Keratinocyte (primary cell): Measurements from ENCODE around the gene PCGF3. TPM values are rescaled to one million over a fixed set of nuclear protein-coding genes. Genes with fewer than 3 reads are reported as not detected.
A peak's percentile ranks its signal among the peaks of the same experiment; 100 is the strongest.

Source experiments
- DNase-seq: peaks from one replicate; pipeline ENCODE4 v3.0.0-alpha.2; 2011; ENCODE audit warnings: low read depth, missing footprints, low spot score
- FAIRE-seq: peaks from 2 replicates; lab custom pipeline; 2011; peaks lifted over from hg19 to GRCh38; lab: Jason Lieb, UNC
- H2AFZ ChIP-seq: 2 replicates; pipeline ENCODE4 v1.6.0; 2012; ENCODE audit warnings: low read length, control low read depth, inconsistent platforms; ENCODE audit not compliant: control insufficient read depth
- H3K27ac ChIP-seq: 2 replicates; pipeline ENCODE4 v1.5.1; 2011; ENCODE audit warnings: low read length; ENCODE audit not compliant: control insufficient read depth, insufficient read depth
- H3K27me3 ChIP-seq: 3 replicates; pipeline ENCODE4 v1.6.0; 2011; ENCODE audit warnings: low read length; ENCODE audit not compliant: control insufficient read depth, insufficient read depth; ENCODE audit errors: extremely low read depth
- H3K36me3 ChIP-seq, 2 experiments: 2 replicates in 1 of 2; 3 replicates in 1 of 2; pipeline ENCODE4 v1.5.1; 2011; ENCODE audit warnings: low read length in 2 of 2, mild to moderate bottlenecking in 1 of 2; ENCODE audit not compliant: control insufficient read depth in 2 of 2, insufficient read depth in 2 of 2; ENCODE audit errors: extremely low read depth in 1 of 2
- H3K4me1 ChIP-seq: 3 replicates; pipeline ENCODE4 v1.5.1; 2011; ENCODE audit warnings: low read length; ENCODE audit not compliant: control insufficient read depth, insufficient read depth; ENCODE audit errors: extremely low read depth
- H3K4me2 ChIP-seq: 3 replicates; pipeline ENCODE4 v1.6.0; 2011; ENCODE audit warnings: low read depth, low read length; ENCODE audit not compliant: control insufficient read depth, insufficient read depth; ENCODE audit errors: extremely low read depth
- H3K4me3 ChIP-seq, 3 experiments: fragments of 200-600 bp in 1 of 3; sonication (generic) in 1 of 3; 2 replicates in 2 of 3; 3 replicates in 1 of 3; pipeline ENCODE4 v1.5.1; 2011 to 2016; ENCODE audit warnings: low read length in 3 of 3, mild to moderate bottlenecking in 3 of 3, control low read depth in 2 of 3, inconsistent platforms in 1 of 3, low read depth in 1 of 3, mixed read lengths in 1 of 3, mixed run types in 1 of 3, moderate library complexity in 1 of 3; ENCODE audit not compliant: control insufficient read depth in 2 of 3, insufficient read depth in 2 of 3; ENCODE audit errors: extremely low read depth in 1 of 3
- H3K79me2 ChIP-seq: 2 replicates; pipeline ENCODE4 v1.6.0; 2012; ENCODE audit warnings: low read length; ENCODE audit not compliant: control insufficient read depth, insufficient read depth
- H3K9ac ChIP-seq: 3 replicates; pipeline ENCODE4 v1.6.0; 2011; ENCODE audit warnings: low read length; ENCODE audit not compliant: control insufficient read depth, insufficient read depth; ENCODE audit errors: extremely low read depth
- H3K9me1 ChIP-seq: 3 replicates; pipeline ENCODE4 v1.6.0; 2011; ENCODE audit warnings: low read length; ENCODE audit not compliant: control insufficient read depth, insufficient read depth; ENCODE audit errors: extremely low read depth
- H3K9me3 ChIP-seq: 2 replicates; pipeline ENCODE4 v1.5.1; 2012; ENCODE audit warnings: low read depth, low read length; ENCODE audit not compliant: control insufficient read depth
- H4K20me1 ChIP-seq: 3 replicates; pipeline ENCODE4 v1.6.0; 2011; ENCODE audit warnings: low read length; ENCODE audit not compliant: control insufficient read depth, insufficient read depth; ENCODE audit errors: extremely low read depth
- EZH2 ChIP-seq: IDR thresholded peaks from one replicate; pipeline ENCODE4 v1.6.1; 2012; ENCODE audit warnings: inconsistent platforms, mild to moderate bottlenecking, low read length, moderate library complexity
- dilution Hi-C: fragments of 300-500 bp; cut with MboI; formaldehyde crosslinking; loops from one replicate; pipeline ENCODE4 v1.7.0; 2020; ENCODE audit warnings: low sequenced_read_pairs; ENCODE audit not compliant: extremely low pct_ligation_motif_present
- polyA plus RNA-seq, 5 experiments: library from polyadenylated mRNA; depleted of rRNA in 3 of 5; stranded (reverse) in 3 of 5; stranded (forward) in 1 of 5; unstranded in 1 of 5; fragments of >200 nt; gene quantifications; 1 replicate in 1 of 5; 2 replicates in 3 of 5; 3 replicates in 1 of 5; pipeline versions ENCODE4 v1.2.1 to v1.2.3, GENCODE V29; 2011 to 2012; ENCODE audit warnings: missing spikeins in 2 of 5, low read depth in 1 of 5, low replicate concordance in 1 of 5
- TF ChIP-seq, protein P1 (sequence below), 3 experiments: IDR thresholded peaks in 1 of 3; conservative IDR thresholded peaks in 1 of 3; optimal IDR thresholded peaks in 1 of 3; 2 replicates in 2 of 3; 3 replicates in 1 of 3; pipeline versions ENCODE3 to v1.5.1; 2011; ENCODE audit warnings: low read length in 3 of 3, mild to moderate bottlenecking in 3 of 3, moderate library complexity in 2 of 3, control low read depth in 1 of 3, inconsistent platforms in 1 of 3; ENCODE audit not compliant: insufficient read depth in 2 of 3; ENCODE audit errors: extremely low read depth in 1 of 3

PCGF3 gene
- polyA plus RNA-seq, 1 donor (not counting 4 experiments of a cell fraction or from before 2014, with no cell fraction given), result 40.1 TPM

DNA sequence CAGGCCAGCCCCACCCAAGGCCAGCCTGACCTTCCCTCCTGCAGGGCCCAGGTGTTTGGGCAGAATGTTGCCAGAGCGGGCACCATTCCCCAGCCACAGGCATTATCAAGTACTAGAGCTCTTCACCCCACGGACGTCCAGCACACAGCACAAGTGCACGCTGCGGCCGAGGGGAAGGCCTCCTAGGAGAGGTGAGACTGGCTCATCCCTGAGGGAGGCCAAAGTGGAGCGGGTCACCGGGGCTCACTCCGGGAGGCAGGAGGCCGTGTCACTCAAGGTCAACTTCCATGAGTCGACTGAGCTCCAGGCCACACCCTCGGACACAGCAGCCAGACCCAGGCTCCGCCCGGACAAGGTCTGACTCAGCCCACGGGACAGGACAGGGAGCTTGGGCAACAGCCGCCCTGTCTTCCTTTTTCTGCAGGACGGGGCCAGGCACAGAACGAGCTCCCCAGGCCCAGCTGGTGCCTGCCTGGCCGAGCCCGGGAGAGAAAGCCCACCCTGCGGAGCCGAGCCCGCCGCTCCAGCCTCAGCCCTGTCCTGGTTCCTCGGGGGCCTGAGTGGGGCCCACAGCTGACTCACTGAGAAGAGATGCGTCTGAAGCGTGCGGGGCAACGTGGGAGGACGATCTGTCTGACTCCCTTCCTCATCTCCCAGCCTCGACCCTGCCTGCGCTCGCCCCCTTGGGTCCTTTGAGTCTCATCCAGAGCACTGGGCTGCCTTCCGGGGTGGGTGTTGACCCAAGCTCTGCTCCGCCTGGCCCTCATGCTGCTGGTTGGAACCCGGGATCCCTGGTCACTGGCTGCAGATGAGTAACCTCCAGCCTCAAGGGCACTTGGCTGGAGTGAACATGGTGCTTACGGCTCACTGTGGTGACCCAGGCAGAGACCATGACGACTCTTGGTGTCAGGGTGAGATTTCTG is 18.3 kb upstream of the PCGF3 start:
- dilution Hi-C loops, result no loop called here
- no peak overlapping the region for H3K9ac ChIP-seq
- H3K4me1 ChIP-seq, result peaks cover 6% of the 10 kb centered on the region
- H3K27me3 ChIP-seq, result peaks cover 19% of the 10 kb centered on the region
- DNase-seq (no peak), FAIRE-seq (no peak)
- no peaks in the 10 kb centered on the region for H3K36me3 ChIP-seq
- no peak overlapping the region for H2AFZ ChIP-seq
- H4K20me1 ChIP-seq, result peaks cover 4% of the 10 kb centered on the region
- H3K79me2 ChIP-seq, result no peaks in the 10 kb centered on the region
- no peaks in the 10 kb centered on the region for H3K9me1 ChIP-seq
- H3K9me3 ChIP-seq, result no peaks in the 10 kb centered on the region
- no peak overlapping the region for H3K4me3 ChIP-seq
- H3K27ac ChIP-seq, result no peak overlapping the region
- TF ChIP-seq, protein P1, sequence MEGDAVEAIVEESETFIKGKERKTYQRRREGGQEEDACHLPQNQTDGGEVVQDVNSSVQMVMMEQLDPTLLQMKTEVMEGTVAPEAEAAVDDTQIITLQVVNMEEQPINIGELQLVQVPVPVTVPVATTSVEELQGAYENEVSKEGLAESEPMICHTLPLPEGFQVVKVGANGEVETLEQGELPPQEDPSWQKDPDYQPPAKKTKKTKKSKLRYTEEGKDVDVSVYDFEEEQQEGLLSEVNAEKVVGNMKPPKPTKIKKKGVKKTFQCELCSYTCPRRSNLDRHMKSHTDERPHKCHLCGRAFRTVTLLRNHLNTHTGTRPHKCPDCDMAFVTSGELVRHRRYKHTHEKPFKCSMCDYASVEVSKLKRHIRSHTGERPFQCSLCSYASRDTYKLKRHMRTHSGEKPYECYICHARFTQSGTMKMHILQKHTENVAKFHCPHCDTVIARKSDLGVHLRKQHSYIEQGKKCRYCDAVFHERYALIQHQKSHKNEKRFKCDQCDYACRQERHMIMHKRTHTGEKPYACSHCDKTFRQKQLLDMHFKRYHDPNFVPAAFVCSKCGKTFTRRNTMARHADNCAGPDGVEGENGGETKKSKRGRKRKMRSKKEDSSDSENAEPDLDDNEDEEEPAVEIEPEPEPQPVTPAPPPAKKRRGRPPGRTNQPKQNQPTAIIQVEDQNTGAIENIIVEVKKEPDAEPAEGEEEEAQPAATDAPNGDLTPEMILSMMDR (optimal IDR thresholded peaks at IDR 0.05 in 1 of 3, IDR thresholded peaks at IDR 0.05 in 1 of 3, conservative IDR thresholded peaks at IDR 0.05 in 1 of 3; ENCODE audit: extremely low read depth in 1 of 3, insufficient read depth in 2 of 3, low read length in 3 of 3), result no peak
- no peak for TF ChIP-seq EZH2
- H3K4me2 ChIP-seq, result no peak overlapping the region

DNA sequence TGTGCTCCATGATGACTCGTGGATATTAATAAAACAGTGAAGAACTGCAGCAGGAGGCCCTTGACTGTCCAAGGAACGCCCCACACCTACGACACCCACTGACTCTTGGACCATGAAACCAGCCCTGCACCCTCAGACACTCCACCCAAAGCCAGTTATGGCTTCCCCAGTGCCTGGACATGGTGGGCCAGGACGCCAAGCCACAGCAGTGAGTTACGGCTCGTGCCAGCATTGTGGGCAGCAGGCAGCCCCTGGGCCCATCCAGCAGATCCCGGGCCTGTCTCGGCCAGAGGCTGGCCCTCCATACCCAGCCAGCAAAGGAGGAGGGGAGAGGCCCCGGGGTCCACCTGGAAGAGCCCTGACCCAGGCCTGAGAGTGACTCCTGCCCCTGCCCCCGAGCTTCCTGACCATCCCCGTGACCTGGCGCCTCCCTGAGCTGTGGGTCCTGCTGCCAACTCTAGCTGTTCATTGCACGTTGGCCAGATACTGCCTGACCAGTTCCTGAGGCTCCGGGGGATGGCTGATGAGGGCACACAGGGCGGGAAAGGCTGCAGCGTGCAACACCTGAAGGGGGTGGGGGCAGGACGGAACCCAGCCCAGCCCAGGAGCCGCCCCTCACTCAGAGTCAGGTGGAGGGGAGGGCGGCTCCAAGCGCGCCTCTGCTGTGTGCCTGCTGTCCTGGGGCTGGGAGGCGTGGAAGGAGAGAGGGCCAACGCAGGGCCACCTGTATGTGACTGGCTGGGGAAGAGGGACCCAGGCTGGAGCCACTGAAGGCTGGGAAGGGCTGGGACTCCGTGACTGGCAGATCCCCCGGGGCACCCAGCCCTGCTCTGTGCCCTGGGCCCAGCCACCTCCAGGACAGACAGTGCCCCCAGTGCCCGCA is 17.4 kb upstream of the PCGF3 start:
- H3K4me2 ChIP-seq, result no peak overlapping the region
- no peak overlapping the region for H3K9ac ChIP-seq
- peaks cover 6% of the 10 kb centered on the region for H3K4me1 ChIP-seq
- H3K9me1 ChIP-seq, result no peaks in the 10 kb centered on the region
- dilution Hi-C loops, result no loop called here
- peaks cover 11% of the 10 kb centered on the region for H3K27me3 ChIP-seq
- H2AFZ ChIP-seq, result no peak overlapping the region
- no peak overlapping the region for H3K4me3 ChIP-seq
- H3K9me3 ChIP-seq, result no peaks in the 10 kb centered on the region
- H3K27ac ChIP-seq, result no peak overlapping the region
- H4K20me1 ChIP-seq, result peaks cover 4% of the 10 kb centered on the region
- no peaks in the 10 kb centered on the region for H3K79me2 ChIP-seq
- DNase-seq (no peak), FAIRE-seq (no peak)
- TF ChIP-seq, protein P1 (optimal IDR thresholded peaks at IDR 0.05 in 1 of 3, IDR thresholded peaks at IDR 0.05 in 1 of 3, conservative IDR thresholded peaks at IDR 0.05 in 1 of 3; ENCODE audit: extremely low read depth in 1 of 3, insufficient read depth in 2 of 3, low read length in 3 of 3), result no peak
- peak; percentile 14 for TF ChIP-seq EZH2
- H3K36me3 ChIP-seq, result no peaks in the 10 kb centered on the region
